GM10266 (cell line): Measurements from ENCODE around the gene TUBGCP6.
A peak's percentile ranks its signal among the peaks of the same experiment; 100 is the strongest.

ENCODE experiments used
- DNase-seq: peaks from one replicate; pipeline ENCODE4 v3.0.0; 2012; ENCODE audit errors: extremely low spot score
- CTCF ChIP-seq: IDR thresholded peaks from 2 replicates; pipeline ENCODE4 v1.5.1; 2012; ENCODE audit warnings: mild to moderate bottlenecking, low read depth; ENCODE audit not compliant: control insufficient read depth, insufficient read depth; ENCODE audit errors: missing control alignments

Gene TUBGCP6

GRCh38 chr22:50190182-50190940 lies 54.5 kb downstream of the TUBGCP6 start:
- TF ChIP-seq CTCF = peak; percentile 63
- DNase-seq = peak; percentile 89

- DNase-seq = no peak
- TF ChIP-seq CTCF = no peak
Measured at GRCh38 chr22:50189849-50190181, 55.0 kb downstream of the TUBGCP6 start.

- no peak for TF ChIP-seq CTCF
- DNase-seq = no peak
Measured at GRCh38 chr22:50189184-50189848, 55.5 kb downstream of the TUBGCP6 start.

GRCh38 chr22:50188356-50188755 lies 56.5 kb downstream of the TUBGCP6 start:
- no peak for TF ChIP-seq CTCF
- DNase-seq = no peak

GRCh38 chr22:50186761-50187523 lies 57.9 kb downstream of the TUBGCP6 start:
- DNase-seq = no peak

GRCh38 chr22:50186181-50186714 lies 58.6 kb downstream of the TUBGCP6 start:
- no peak for DNase-seq
- TF ChIP-seq CTCF = no peak

More at GRCh38 chr22:50186761-50187523, 57.9 kb downstream of the TUBGCP6 start:
- no peak for TF ChIP-seq CTCF
